ENCODE results near the gene KIRREL1.

DNA sequence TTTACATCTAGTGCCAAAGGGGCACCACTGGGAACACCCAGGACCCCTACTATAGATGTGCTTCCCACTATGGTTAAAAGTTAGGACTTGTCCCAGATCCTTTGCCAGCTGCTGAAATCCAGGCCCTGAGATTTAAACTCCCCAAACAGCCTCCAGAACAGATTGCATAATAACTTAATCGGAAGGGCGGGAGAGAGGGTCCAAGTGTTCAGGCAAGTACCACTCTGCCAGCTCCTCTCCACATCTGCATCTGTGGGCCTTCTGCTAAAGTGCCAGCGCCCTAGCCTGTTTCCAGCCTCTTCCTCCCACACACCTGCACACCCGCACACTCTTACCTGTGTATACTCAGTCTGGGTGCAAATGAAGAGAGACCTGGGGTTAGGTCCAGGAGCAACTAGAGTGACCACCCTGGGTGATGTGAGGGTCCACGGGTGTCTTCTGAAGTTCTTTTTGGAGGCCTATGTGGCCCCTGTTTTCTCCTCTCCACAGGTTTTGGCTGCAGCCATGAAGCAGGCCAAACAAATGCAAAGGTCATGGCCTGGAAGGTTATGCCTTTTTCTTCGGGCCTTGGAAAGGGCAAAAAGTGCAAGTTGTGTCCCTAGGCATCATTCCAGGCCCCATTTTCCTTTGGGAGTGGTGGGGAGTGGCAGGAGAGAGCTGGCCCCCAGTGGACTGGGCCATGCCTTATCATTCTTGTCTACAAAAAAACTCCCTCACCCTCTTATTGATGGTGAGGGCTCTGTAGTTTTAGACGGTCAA is 29.3 kb downstream of the KIRREL1 start:
- no peak for TF ChIP-seq EZH2 (IDR thresholded peaks at IDR 0.05; ENCODE audit: borderline replicate concordance, low read length)
- TF ChIP-seq, protein P1, sequence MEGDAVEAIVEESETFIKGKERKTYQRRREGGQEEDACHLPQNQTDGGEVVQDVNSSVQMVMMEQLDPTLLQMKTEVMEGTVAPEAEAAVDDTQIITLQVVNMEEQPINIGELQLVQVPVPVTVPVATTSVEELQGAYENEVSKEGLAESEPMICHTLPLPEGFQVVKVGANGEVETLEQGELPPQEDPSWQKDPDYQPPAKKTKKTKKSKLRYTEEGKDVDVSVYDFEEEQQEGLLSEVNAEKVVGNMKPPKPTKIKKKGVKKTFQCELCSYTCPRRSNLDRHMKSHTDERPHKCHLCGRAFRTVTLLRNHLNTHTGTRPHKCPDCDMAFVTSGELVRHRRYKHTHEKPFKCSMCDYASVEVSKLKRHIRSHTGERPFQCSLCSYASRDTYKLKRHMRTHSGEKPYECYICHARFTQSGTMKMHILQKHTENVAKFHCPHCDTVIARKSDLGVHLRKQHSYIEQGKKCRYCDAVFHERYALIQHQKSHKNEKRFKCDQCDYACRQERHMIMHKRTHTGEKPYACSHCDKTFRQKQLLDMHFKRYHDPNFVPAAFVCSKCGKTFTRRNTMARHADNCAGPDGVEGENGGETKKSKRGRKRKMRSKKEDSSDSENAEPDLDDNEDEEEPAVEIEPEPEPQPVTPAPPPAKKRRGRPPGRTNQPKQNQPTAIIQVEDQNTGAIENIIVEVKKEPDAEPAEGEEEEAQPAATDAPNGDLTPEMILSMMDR (conservative IDR thresholded peaks at IDR 0.05 in 1 of 2, IDR thresholded peaks at IDR 0.05 in 1 of 2; ENCODE audit: extremely low read depth in 1 of 2, insufficient read depth in 1 of 2, low read depth in 1 of 2, low read length in 2 of 2) = no peak

Data from mammary epithelial cell (primary cell).